Erythroblast (primary cell): Measurements from ENCODE around the gene CRTC3.

ENCODE experiments used
- GATA1 ChIP-seq: IDR thresholded peaks from 2 replicates; pipeline ENCODE4 v1.6.1; 2011; ENCODE audit warnings: low read depth, mild to moderate bottlenecking, control low read depth, low read length, moderate library complexity
- POLR2A ChIP-seq: IDR thresholded peaks from 2 replicates; pipeline ENCODE4 v1.6.1; 2011; ENCODE audit warnings: mild to moderate bottlenecking, low read length

DNA sequence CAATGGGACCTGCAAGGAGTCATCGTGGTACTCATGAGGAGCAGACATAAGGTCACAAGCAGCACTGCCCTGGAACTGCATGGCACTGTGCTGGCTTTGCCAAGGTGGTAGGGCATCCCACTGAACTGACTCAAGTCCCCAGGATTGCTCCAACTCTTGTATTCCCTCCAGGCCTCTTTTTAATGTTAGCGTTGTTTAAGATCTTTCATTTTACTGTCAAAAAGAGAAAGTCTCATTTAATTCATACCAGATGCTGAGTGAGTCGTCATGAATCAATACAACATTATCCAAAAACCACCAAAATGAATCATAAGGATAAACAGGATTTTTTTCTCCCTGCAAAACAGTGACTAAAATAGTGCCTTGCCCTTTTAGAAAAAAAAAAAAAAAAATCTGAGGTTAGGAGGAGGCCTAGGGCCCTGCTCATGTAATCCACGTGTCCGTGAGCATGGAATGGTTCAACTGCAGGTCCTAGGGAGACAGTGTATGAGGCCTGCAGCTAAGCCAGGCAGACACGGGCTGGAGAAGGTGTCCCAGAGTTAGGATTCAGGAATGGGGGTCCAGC lies 150.7 kb downstream of the CRTC3 start:
- no peak for TF ChIP-seq POLR2A
- TF ChIP-seq GATA1, result no peak
